GM23338 (cell line): Measurements from ENCODE around the gene TENT4B.

Experiments
- CREB1 ChIP-seq: fragments of 250-450 bp; sonication (Bioruptor Pico); IDR thresholded peaks from 2 replicates; pipeline ENCODE4 v1.5.0; 2020; ENCODE audit warnings: low read depth, mild to moderate bottlenecking, moderate library complexity
- CTCF ChIP-seq, 2 experiments: fragments of 200-600 bp in 1 of 2; sonication (generic) in 1 of 2; conservative IDR thresholded peaks; 2 replicates each; pipeline versions ENCODE4 v1.5.1 to v1.6.1; 2016 to 2017; ENCODE audit warnings: antibody characterized with exemption in 2 of 2, low read depth in 2 of 2, mild to moderate bottlenecking in 2 of 2, moderate library complexity in 1 of 2
- EZH2 ChIP-seq: fragments of 200-600 bp; sonication (generic); IDR thresholded peaks from one replicate; pipeline ENCODE4 v1.8.0; 2017; ENCODE audit warnings: antibody characterized with exemption, mild to moderate bottlenecking, low read depth; ENCODE audit not compliant: unreplicated experiment
- EZH2phosphoT487 ChIP-seq: fragments of 200-600 bp; sonication (generic); IDR thresholded peaks from one replicate; pipeline ENCODE4 v1.8.1; 2018; ENCODE audit warnings: antibody characterized with exemption; ENCODE audit not compliant: unreplicated experiment
- JUNB ChIP-seq: IDR thresholded peaks from one replicate; pipeline ENCODE4 v1.6.1; 2016; ENCODE audit warnings: antibody characterized with exemption; ENCODE audit not compliant: unreplicated experiment
- POLR2AphosphoS5 ChIP-seq: IDR thresholded peaks from 2 replicates; pipeline ENCODE4 v1.6.1; 2016; ENCODE audit warnings: antibody characterized with exemption, low read depth
- REST ChIP-seq: IDR thresholded peaks from one replicate; pipeline ENCODE4 v1.6.1; 2018; ENCODE audit warnings: antibody characterized with exemption; ENCODE audit not compliant: unreplicated experiment

- TF ChIP-seq CTCF (conservative IDR thresholded peaks at IDR 0.05; ENCODE audit: low read depth in 2 of 2), result no peak
- TF ChIP-seq EZH2, result no peak
- no peak for TF ChIP-seq POLR2AphosphoS5
- no peak for TF ChIP-seq REST
- no peak for TF ChIP-seq JUNB
- no peak for TF ChIP-seq EZH2phosphoT487
- TF ChIP-seq CREB1 (CRISPR knock-in tag), result no peak
Measured at GRCh38 chr16:50146479-50147435, 6.3 kb upstream of the TENT4B start.
